Left lung (tissue), 10 donors: ENCODE results near the gene CORO7. TPM values are rescaled to one million over a fixed set of nuclear protein-coding genes. Genes with fewer than 3 reads are reported as not detected.
A peak's percentile ranks its signal among the peaks of the same experiment; 100 is the strongest.

Experiments used
- ATAC-seq: fragments of 200-7000 bp; cut with Tn5 transposase; one replicate; pipeline ENCODE4 v1.9.1; 2020; ENCODE audit warnings: moderate library complexity
- DNase-seq, 4 donors: peaks; one replicate each; pipeline ENCODE4 v3.0.0-alpha.2; 2013 to 2020
- H3K27ac ChIP-seq, 2 donors: fragments of 200-600 bp; sonication (generic) in 1 of 2; one replicate each; pipeline versions ENCODE4 v1.5.0 to v1.8.0; 2020 to 2021
- H3K27me3 ChIP-seq, 2 donors: fragments of 200-600 bp; sonication (generic) in 1 of 2; one replicate each; pipeline versions ENCODE4 v1.5.0 to v1.8.0; 2020 to 2021
- H3K36me3 ChIP-seq, 2 donors: fragments of 200-600 bp; sonication (generic) in 1 of 2; one replicate each; pipeline versions ENCODE4 v1.5.0 to v1.8.0; 2020 to 2021
- H3K4me1 ChIP-seq, 2 donors: fragments of 200-600 bp; one replicate each; pipeline ENCODE4 v1.8.0; 2021
- H3K4me3 ChIP-seq, 2 donors: fragments of 200-600 bp; sonication (generic) in 1 of 2; one replicate each; pipeline versions ENCODE4 v1.5.0 to v1.8.0; 2020 to 2021; ENCODE audit warnings: mild to moderate bottlenecking in 1 of 2
- H3K9me3 ChIP-seq, 2 donors: fragments of 200-600 bp; sonication (generic) in 1 of 2; one replicate each; pipeline versions ENCODE4 v1.5.0 to v1.8.0; 2020 to 2021
- intact Hi-C, 2 donors: fragments of 100-400 bp; cut with DNase I; formaldehyde crosslinking; loops; one replicate each; pipeline versions ENCODE4 v1.11.2 to v1.14.2; 2022
- polyA plus RNA-seq, 6 donors: library from polyadenylated mRNA; unstranded; fragments of 120-200 nt; gene quantifications; one replicate each; pipeline ENCODE4 v1.2.1, GENCODE V29; 2013; ENCODE audit not compliant: insufficient read length in 6 of 6
- total RNA-seq, 2 donors: library from RNA; stranded (reverse); fragmentation: NEBNext Ultra II Directional; extraction: Animal tissue kit (Norgen Biotek cat#: 25700); gene quantifications; one replicate each; pipeline ENCODE4 v1.2.1, GENCODE V29; 2021
- TF ChIP-seq, protein P1 (sequence below), 2 donors: fragments of 200-600 bp; sonication (generic) in 1 of 2; IDR thresholded peaks; one replicate each; pipeline versions ENCODE4 v1.5.0 to v1.8.0; 2021; ENCODE audit warnings: antibody characterized with exemption in 2 of 2
- donor health status: DM: no; HTN: yes; CAD: no.
- donor health status: DM: no; HTN: no; CAD: no.

CORO7 gene
- total and polyA plus RNA-seq, 8 donors, result 15.7 to 81.7 (median 21.6) TPM

DNA sequence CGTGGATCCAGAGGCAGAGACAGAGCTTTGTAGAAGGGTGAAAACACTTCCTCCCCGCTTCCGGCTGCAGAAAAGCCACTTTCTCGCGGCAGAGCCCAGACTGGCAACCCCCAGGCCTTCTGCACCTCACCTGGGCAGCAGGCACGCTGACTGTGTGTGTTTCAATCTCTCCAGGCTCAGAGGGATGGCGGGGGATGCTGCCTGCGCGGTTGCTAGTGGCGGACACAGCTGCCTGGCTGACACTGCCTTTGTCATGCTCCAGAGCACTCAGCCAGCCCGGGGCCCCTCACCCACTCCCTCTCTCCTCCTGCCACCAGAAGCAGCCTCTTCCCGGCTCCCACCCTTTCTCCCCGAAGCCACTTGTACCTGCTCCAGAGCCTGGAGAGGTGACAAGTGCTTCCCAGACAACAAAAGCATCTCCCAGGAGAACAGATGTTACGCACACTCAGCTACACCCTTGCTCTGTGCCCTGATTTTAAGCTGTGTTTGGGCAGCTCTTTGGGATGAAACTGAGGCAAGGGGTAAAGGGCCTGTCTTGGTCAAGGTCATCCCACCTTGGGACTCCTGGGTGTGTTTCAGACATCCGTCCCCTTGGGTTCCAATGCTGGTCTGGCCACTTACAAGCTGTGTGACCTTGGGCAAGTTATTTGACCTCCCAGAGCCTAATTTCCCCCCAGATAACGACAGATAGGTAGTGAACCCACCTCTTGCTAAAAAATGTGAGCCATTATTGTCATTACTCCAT, 109.8 kb downstream of the CORO7 start:
- H3K4me3 ChIP-seq, result peak overlapping the region; percentile 37 to 69
- TF ChIP-seq, protein P1, sequence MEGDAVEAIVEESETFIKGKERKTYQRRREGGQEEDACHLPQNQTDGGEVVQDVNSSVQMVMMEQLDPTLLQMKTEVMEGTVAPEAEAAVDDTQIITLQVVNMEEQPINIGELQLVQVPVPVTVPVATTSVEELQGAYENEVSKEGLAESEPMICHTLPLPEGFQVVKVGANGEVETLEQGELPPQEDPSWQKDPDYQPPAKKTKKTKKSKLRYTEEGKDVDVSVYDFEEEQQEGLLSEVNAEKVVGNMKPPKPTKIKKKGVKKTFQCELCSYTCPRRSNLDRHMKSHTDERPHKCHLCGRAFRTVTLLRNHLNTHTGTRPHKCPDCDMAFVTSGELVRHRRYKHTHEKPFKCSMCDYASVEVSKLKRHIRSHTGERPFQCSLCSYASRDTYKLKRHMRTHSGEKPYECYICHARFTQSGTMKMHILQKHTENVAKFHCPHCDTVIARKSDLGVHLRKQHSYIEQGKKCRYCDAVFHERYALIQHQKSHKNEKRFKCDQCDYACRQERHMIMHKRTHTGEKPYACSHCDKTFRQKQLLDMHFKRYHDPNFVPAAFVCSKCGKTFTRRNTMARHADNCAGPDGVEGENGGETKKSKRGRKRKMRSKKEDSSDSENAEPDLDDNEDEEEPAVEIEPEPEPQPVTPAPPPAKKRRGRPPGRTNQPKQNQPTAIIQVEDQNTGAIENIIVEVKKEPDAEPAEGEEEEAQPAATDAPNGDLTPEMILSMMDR (IDR thresholded peaks at IDR 0.05), result no peak
- peak overlapping the region; percentile 76 to 81 for H3K27ac ChIP-seq
- H3K36me3 ChIP-seq, result peaks cover 0 to 10% of the 10 kb centered on the region in 2 donors
- H3K4me1 ChIP-seq, result peaks cover 5 to 25% of the 10 kb centered on the region in 2 donors
- no peaks in the 10 kb centered on the region for H3K9me3 ChIP-seq
- ATAC-seq (peak; percentile 4), DNase-seq (peak in 1 of 4 donors; percentile 78)
- H3K27me3 ChIP-seq, result no peaks in the 10 kb centered on the region
- intact Hi-C loops, result no loop called here

Other genes starting within 250 kb of the CORO7 start
- gene SRL, start 174.5 kb downstream of the CORO7 start, total RNA-seq, result 1 to 10 TPM in 1 of 2 donors, under 1 TPM in 1; 0.82 to 1.9 TPM
- gene SRL, start 174.5 kb downstream of the CORO7 start, polyA plus RNA-seq, result 1 to 10 TPM; 5.1 to 6.5 (median 6.2) TPM
- 10 to 100 TPM in 1 of 2 donors, 1 to 10 TPM in 1; 6.4 to 12.8 TPM for gene TFAP4, start 143.6 kb downstream of the CORO7 start, total RNA-seq
- gene TFAP4, start 143.6 kb downstream of the CORO7 start, polyA plus RNA-seq, result 10 to 100 TPM; 17.8 to 23.9 (median 21.8) TPM
- gene GLIS2, start 100.5 kb downstream of the CORO7 start, total RNA-seq, result 10 to 100 TPM; 28.9 to 31.0 TPM
- gene GLIS2, start 100.5 kb downstream of the CORO7 start, polyA plus RNA-seq, result 10 to 100 TPM; 17.2 to 29.0 (median 24.4) TPM
- gene PAM16, start 65.3 kb downstream of the CORO7 start, total RNA-seq, result 10 to 100 TPM; 26.2 to 44.6 TPM
- gene PAM16, start 65.3 kb downstream of the CORO7 start, polyA plus RNA-seq, result 10 to 100 TPM; 19.1 to 32.5 (median 29.8) TPM
- 10 to 100 TPM; 24.5 to 28.3 TPM for gene VASN, start 44.7 kb downstream of the CORO7 start, total RNA-seq
- 10 to 100 TPM; 11.3 to 20.3 (median 15.2) TPM for gene VASN, start 44.7 kb downstream of the CORO7 start, polyA plus RNA-seq
- 10 to 100 TPM; 29.6 to 53.5 TPM for gene DNAJA3, start 9.3 kb upstream of the CORO7 start, total RNA-seq
- gene DNAJA3, start 9.3 kb upstream of the CORO7 start, polyA plus RNA-seq, result 10 to 100 TPM; 29.0 to 39.7 (median 35.6) TPM
- gene NMRAL1, start 58.0 kb upstream of the CORO7 start, total RNA-seq, result 10 to 100 TPM; 31.4 to 36.5 TPM
- gene NMRAL1, start 58.0 kb upstream of the CORO7 start, polyA plus RNA-seq, result 10 to 100 TPM; 37.2 to 50.0 (median 42.8) TPM
- gene HMOX2, start 59.8 kb upstream of the CORO7 start, total RNA-seq, result 10 to 100 TPM; 50.8 to 51.5 TPM
- 10 to 100 TPM; 36.2 to 52.1 (median 38.2) TPM for gene HMOX2, start 59.8 kb upstream of the CORO7 start, polyA plus RNA-seq
- 10 to 100 TPM; 22.2 to 27.0 TPM for gene CDIP1, start 122.2 kb upstream of the CORO7 start, total RNA-seq
- gene CDIP1, start 122.2 kb upstream of the CORO7 start, polyA plus RNA-seq, result 10 to 100 TPM; 18.1 to 26.0 (median 22.6) TPM
- gene C16orf96, start 139.7 kb upstream of the CORO7 start, total RNA-seq, result under 1 TPM; 0.17 to 0.18 TPM
- under 1 TPM; 0.19 to 0.45 (median 0.38) TPM for gene C16orf96, start 139.7 kb upstream of the CORO7 start, polyA plus RNA-seq
- 10 to 100 TPM; 26.7 to 27.8 TPM for gene UBALD1, start 198.3 kb upstream of the CORO7 start, total RNA-seq
- 10 to 100 TPM; 12.0 to 27.1 (median 16.3) TPM for gene UBALD1, start 198.3 kb upstream of the CORO7 start, polyA plus RNA-seq
- gene MGRN1, start 208.2 kb upstream of the CORO7 start, total RNA-seq, result 10 to 100 TPM; 81.6 to 98.1 TPM
- 10 to 100 TPM; 56.9 to 82.9 (median 65.0) TPM for gene MGRN1, start 208.2 kb upstream of the CORO7 start, polyA plus RNA-seq